ENCODE results near the gene PLCH1. TPM values are rescaled to one million over a fixed set of nuclear protein-coding genes. Genes with fewer than 3 reads are reported as not detected.

The PLCH1 gene
- total RNA-seq, 4 donors from 2014 or later = 0.29 to 12.0 (median 0.58) TPM

- H3K9me3 ChIP-seq = no peaks in the 10 kb centered on the region
- no peaks in the 10 kb centered on the region for H3K4me1 ChIP-seq
- no peaks in the 10 kb centered on the region for H3K27me3 ChIP-seq
- no peak overlapping the region for H3K4me3 ChIP-seq
- intact Hi-C loops (cut with DNase I; ENCODE audit: low total_unique reads) = no loop called here
- H3K27ac ChIP-seq = no peak overlapping the region
- no peak for TF ChIP-seq CTCF (IDR thresholded peaks at IDR 0.05)
- TF ChIP-seq POLR2A (IDR thresholded peaks at IDR 0.05) = no peak
- no peaks in the 10 kb centered on the region for H3K36me3 ChIP-seq
- DNase-seq = no peak
Observed at GRCh38 chr3:155335724-155336354, 409.0 kb downstream of the PLCH1 start.

GRCh38 chr3:155334914-155335723 lies 409.8 kb downstream of the PLCH1 start:
- no peak for TF ChIP-seq POLR2A (IDR thresholded peaks at IDR 0.05)
- TF ChIP-seq CTCF (IDR thresholded peaks at IDR 0.05) = no peak
- Histone ChIP-seq H3K9me3 (no peaks in the 10 kb centered on the region), H3K4me1 (no peaks in the 10 kb centered on the region), H3K36me3 (no peaks in the 10 kb centered on the region), H3K27ac (no peak overlapping the region), H3K27me3 (no peaks in the 10 kb centered on the region), H3K4me3 (no peak overlapping the region)
- intact Hi-C loops (cut with DNase I; ENCODE audit: low total_unique reads) = no loop called here
- no peak for DNase-seq

- H3K27ac ChIP-seq = no peak overlapping the region
- no peaks in the 10 kb centered on the region for H3K4me1 ChIP-seq
- DNase-seq = no peak
- H3K27me3 ChIP-seq = no peaks in the 10 kb centered on the region
- H3K36me3 ChIP-seq = no peaks in the 10 kb centered on the region
- H3K4me3 ChIP-seq = no peak overlapping the region
- TF ChIP-seq CTCF (IDR thresholded peaks at IDR 0.05) = no peak
- no peak for TF ChIP-seq POLR2A (IDR thresholded peaks at IDR 0.05)
- intact Hi-C loops (cut with DNase I; ENCODE audit: low total_unique reads) = no loop called here
- H3K9me3 ChIP-seq = no peaks in the 10 kb centered on the region
Observed at GRCh38 chr3:155334215-155334913, 410.5 kb downstream of the PLCH1 start.

GRCh38 chr3:155332716-155333115 lies 412.2 kb downstream of the PLCH1 start:
- H3K27me3 ChIP-seq = no peaks in the 10 kb centered on the region
- H3K4me1 ChIP-seq = no peaks in the 10 kb centered on the region
- no peak overlapping the region for H3K27ac ChIP-seq
- intact Hi-C loops (cut with DNase I; ENCODE audit: low total_unique reads) = no loop called here
- TF ChIP-seq CTCF (IDR thresholded peaks at IDR 0.05) (no peak), POLR2A (IDR thresholded peaks at IDR 0.05) (no peak)
- DNase-seq = no peak
- no peaks in the 10 kb centered on the region for H3K9me3 ChIP-seq
- H3K36me3 ChIP-seq = no peaks in the 10 kb centered on the region
- H3K4me3 ChIP-seq = no peak overlapping the region

GRCh38 chr3:155331078-155331477 lies 413.8 kb downstream of the PLCH1 start:
- TF ChIP-seq POLR2A (IDR thresholded peaks at IDR 0.05) (no peak), CTCF (IDR thresholded peaks at IDR 0.05) (no peak)
- H3K9me3 ChIP-seq = no peaks in the 10 kb centered on the region
- H3K4me3 ChIP-seq = no peak overlapping the region
- intact Hi-C loops (cut with DNase I; ENCODE audit: low total_unique reads) = no loop called here
- H3K27ac ChIP-seq = no peak overlapping the region
- no peaks in the 10 kb centered on the region for H3K4me1 ChIP-seq
- no peak for DNase-seq
- no peaks in the 10 kb centered on the region for H3K36me3 ChIP-seq
- H3K27me3 ChIP-seq = no peaks in the 10 kb centered on the region

Measured in uterus (tissue), 4 donors.